AG09309 (cell line): ENCODE results near the gene SHISA5.

Experiments
- DNase-seq: peaks from one replicate; pipeline ENCODE4 v3.0.0-alpha.2; 2010; ENCODE audit warnings: low read depth
- H3K4me3 ChIP-seq: 2 replicates; pipeline ENCODE4 v1.5.1; 2011; ENCODE audit warnings: mild to moderate bottlenecking, low read depth, low read length, moderate library complexity; ENCODE audit not compliant: control insufficient read depth
- TF ChIP-seq, protein P1 (sequence below): IDR thresholded peaks from 2 replicates; pipeline ENCODE4 v1.5.1; 2011; ENCODE audit warnings: mild to moderate bottlenecking, low read depth, low read length, inconsistent platforms; ENCODE audit not compliant: insufficient read depth, control insufficient read depth; ENCODE audit errors: missing control alignments

Gene SHISA5

GRCh38 chr3:48511551-48511950, 7.6 kb upstream of the SHISA5 start:
- H3K4me3 ChIP-seq: no peak overlapping the region
- DNase-seq: no peak
- TF ChIP-seq, protein P1, sequence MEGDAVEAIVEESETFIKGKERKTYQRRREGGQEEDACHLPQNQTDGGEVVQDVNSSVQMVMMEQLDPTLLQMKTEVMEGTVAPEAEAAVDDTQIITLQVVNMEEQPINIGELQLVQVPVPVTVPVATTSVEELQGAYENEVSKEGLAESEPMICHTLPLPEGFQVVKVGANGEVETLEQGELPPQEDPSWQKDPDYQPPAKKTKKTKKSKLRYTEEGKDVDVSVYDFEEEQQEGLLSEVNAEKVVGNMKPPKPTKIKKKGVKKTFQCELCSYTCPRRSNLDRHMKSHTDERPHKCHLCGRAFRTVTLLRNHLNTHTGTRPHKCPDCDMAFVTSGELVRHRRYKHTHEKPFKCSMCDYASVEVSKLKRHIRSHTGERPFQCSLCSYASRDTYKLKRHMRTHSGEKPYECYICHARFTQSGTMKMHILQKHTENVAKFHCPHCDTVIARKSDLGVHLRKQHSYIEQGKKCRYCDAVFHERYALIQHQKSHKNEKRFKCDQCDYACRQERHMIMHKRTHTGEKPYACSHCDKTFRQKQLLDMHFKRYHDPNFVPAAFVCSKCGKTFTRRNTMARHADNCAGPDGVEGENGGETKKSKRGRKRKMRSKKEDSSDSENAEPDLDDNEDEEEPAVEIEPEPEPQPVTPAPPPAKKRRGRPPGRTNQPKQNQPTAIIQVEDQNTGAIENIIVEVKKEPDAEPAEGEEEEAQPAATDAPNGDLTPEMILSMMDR: no peak

DNA sequence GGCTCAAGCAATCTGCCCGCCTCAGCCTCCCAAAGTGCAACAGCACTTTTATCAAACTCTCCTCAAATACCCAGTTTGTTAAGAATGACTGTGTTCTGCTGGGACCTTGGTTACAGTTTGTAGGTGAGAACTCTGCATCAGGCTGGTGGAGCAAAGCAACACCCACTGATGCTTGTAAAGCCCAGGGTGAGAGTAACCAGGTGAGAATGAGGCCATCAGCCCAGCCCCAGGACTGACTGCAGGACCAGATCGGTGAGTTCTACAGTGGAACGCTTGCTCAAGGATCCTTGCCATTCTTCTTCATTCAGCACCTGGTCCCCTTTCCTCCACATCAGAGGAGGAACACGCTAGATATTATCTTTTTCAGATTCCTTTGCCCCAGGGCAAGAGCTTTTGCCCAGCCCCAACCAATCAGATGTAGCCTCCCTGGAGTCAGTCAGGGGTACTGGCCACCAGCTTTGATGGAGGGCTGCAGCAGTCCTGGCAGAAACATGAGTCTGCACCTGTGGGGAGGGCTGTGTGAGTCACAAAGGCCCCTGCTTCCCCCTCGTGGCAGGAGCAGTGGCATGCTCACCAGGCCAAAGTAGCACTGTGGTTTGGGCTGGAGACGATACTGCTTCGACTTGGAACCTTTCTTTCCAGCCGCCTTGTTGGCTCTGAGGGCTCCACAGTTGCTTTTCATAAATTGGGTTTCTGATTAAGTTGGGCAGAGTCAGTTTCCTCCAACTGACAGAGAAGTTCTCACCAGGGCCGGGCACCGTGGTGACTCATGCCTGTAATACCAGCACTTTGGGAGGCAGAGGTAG, 3.5 kb upstream of the SHISA5 start:
- no peak overlapping the region for H3K4me3 ChIP-seq
- DNase-seq: no peak
- TF ChIP-seq, protein P1: peak; percentile 61

DNA sequence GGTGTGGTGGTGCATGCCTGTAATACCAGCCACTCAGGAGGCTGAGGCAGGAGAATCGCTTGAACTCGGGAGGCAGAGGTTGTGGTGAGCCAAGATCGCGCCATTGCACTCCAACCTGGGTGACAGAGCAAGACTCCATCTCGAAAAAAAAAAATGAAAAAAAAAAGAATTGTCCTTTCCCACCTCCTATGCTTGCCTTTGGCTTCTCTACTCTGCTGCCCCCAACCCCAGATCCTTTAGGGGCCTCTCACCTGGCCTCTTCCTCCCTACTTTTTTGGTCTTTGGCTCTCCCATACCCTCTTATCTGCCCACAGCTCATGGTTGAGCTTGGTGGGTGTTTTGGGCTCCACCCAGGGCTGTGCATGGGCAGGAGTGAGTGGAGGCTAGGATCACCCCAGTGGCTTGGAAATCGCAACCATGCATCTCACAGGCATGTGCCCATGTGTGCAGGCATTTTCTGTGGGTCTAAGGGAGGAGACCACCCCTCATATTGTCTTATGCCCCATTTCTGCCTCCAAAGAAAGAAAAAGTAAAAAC, 2.1 kb upstream of the SHISA5 start:
- TF ChIP-seq, protein P1: no peak
- DNase-seq: no peak
- no peak overlapping the region for H3K4me3 ChIP-seq

DNA sequence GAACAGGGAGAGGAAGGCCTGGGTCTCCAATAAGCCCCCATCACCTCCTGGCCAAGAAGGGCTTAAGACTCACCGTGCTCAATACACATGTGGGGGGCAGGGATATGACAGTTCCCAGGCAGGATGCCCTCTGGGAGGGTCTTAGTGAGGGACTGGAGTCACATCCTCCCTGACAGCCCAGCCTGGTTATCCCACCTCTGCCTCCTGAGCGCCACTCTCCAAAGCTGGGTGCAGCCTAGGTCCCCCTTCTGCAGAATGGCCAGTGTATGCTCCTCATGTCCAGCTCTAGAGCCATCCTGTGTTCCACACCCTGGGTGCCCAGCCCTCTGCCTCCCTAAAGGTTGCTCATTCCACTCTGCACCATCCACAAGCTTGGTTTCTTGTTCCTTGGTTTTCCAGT, 1.2 kb upstream of the SHISA5 start:
- H3K4me3 ChIP-seq: no peak overlapping the region
- TF ChIP-seq, protein P1: no peak

GRCh38 chr3:48503401-48504050, 448 bp downstream of the SHISA5 start:
- H3K4me3 ChIP-seq: peak overlapping the region; percentile 82
- no peak for DNase-seq
- TF ChIP-seq, protein P1: no peak

More for the DNA sequence above, 1.2 kb upstream of the SHISA5 start:
- no peak for DNase-seq

- peak overlapping the region; percentile 82 for H3K4me3 ChIP-seq
- TF ChIP-seq, protein P1: no peak
- DNase-seq: no peak
Observed at GRCh38 chr3:48502728-48503168, 1.2 kb downstream of the SHISA5 start.
